GM18867 (cell line): ENCODE data around the gene IL12RB1.
A peak's percentile ranks its signal among the peaks of the same experiment; 100 is the strongest.

Experiments used
- ATAC-seq: cut with Tn5 transposase; IDR thresholded peaks from one replicate; pipeline ENCODE4 v1.9.1; 2021; ENCODE audit warnings: mild to moderate bottlenecking, moderate library complexity; ENCODE audit not compliant: unreplicated experiment

Gene IL12RB1

GRCh38 chr19:18086590-18087138, at the start of gene IL12RB1:
Gene IL12RB1, minus strand, starts transcription at chr19:18086934. Its CDS starts 111 bp downstream, at chr19:18086823.
- no peak for ATAC-seq

GRCh38 chr19:18135712-18136584, 49.2 kb upstream of the IL12RB1 start:
- no peak for ATAC-seq

GRCh38 chr19:18131841-18132596, 45.3 kb upstream of the IL12RB1 start:
- ATAC-seq = no peak

GRCh38 chr19:18130523-18131242, 43.9 kb upstream of the IL12RB1 start:
- no peak for ATAC-seq

DNA sequence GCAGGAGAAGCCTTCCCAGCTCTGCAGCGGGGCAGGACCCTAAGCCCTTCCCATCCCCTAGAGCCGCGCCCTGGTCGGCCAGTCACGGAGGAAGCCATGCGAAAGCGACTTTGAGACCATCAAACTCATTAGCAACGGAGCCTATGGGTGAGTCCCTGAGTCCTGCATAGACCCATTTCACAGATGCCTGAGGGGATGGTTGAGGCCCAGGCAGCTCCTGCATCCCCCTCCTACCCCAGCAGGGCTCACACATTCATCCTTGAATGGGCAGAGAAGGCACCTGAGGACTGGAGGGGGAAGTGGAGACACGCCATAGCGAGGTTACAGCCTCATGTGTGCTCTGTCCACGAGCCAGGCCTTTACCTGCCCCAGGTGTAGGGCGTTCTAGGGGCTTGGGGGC, 42.1 kb upstream of the IL12RB1 start:
- no peak for ATAC-seq

- no peak for ATAC-seq
Measured at GRCh38 chr19:18128044-18128443, 41.3 kb upstream of the IL12RB1 start.

DNA sequence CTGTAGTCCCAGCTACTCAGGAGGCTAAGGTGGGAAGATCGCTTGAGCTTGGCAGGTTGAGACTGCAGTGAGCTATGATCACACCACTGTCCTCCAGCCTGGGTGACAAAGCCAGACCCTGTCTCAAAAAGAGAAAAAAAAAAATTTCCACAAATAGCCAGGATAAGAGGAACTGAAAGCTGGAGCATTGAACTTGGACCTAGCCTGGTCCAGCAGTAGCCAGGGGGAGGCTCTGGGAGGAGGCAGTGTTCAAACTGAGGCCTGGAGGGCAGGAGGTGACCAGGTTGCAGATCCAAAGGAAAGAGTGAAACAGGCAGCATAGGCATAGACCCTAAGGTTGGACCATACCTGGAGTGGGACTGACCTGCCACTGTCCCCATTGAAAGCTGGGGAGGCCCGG, 39.4 kb upstream of the IL12RB1 start:
- ATAC-seq = no peak

GRCh38 chr19:18123819-18124218, 37.1 kb upstream of the IL12RB1 start:
- ATAC-seq = no peak

GRCh38 chr19:18122860-18123795, 36.4 kb upstream of the IL12RB1 start:
- ATAC-seq = no peak

DNA sequence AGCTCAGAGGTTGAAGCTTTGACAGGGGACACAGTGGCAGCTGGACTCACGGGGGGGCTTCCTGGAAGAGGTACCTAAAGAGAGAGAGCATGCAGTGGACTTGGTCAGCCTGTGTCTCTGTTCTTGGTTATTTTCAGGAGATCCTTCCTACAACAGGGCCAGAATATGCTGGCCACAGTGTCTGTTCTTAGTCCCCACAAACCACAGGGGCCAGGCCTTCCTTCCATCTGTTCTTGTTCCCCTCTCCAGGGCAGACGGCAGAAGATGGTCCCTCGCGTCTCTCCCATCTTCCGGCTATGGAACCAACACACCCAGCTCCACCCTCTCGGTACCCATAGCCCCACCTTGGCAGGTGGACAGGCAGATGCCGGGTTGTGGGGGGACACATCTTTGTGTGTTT, 35.7 kb upstream of the IL12RB1 start:
- no peak for ATAC-seq

DNA sequence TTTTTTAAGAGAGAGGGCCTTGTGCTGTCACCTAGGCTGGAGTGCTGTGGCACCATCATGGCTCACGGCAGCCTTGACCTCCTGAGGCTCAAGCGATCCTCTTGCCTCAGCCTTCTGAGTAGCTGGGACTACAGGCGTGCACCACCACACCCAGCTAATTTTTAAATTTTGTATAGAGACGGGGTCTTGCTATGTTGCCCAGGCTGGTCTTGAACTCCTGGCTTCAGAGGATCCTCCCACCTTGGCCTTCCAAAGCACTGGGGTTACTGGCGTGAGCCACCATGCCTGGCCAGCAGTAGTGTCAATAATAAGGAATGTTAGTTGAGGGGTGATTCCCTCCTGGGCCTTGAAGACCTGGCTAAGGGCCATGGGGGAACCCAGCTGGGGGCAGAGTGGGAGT, 34.4 kb upstream of the IL12RB1 start:
- no peak for ATAC-seq

DNA sequence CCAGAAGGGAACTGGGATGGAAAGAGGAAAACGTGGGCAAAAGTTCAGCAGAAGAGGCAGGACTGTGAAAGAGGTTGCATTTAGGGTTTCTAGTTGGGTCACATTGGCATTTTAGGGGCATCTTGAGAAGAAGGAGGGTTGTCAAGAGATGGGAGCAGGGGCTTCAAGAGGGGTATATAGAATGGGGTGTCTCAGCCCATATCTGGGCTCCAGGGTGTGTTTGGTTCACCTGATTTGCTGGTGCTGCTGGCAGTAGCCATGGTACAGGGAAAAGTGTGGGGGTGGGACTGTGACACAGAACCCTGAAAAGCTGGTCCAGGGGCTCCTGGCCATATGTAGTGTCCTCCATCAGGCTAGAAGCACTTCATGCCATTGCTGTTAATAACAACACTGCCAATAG, 33.4 kb upstream of the IL12RB1 start:
- no peak for ATAC-seq

GRCh38 chr19:18119717-18120105, 33.0 kb upstream of the IL12RB1 start:
- no peak for ATAC-seq

DNA sequence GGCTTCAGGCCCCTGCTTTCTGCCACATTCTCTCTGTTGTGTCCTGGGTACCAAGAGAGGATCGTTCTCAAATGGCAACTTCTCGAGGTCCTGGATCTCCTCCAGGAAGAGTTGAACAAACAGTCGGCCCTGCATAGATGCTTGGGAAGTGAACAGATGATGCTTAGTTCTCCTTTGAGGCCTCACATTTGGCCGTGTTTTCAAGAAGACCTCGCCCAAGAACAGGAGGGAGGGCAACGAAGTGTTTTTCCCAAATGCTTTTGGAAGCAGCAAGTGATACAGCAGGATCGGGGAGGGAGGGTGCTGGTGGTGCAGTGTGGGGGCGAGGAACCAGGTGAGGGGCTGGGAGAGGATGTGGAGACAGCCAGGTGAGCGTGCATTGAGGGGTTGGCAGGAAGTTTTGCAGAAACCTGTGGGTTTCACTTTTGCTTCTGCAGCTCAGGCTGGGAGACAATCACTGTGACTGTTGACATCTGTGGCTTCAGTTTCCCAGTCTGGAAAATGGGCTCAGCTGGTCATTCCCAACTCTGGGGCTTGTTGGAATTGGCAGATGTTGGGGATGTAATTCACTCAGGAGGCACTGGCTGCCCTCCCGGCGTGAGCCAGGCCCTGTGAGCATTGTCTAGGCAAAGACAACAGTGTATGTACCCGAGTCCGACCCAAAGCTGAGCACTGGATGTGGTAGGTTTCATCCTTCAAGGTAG, 32.4 kb upstream of the IL12RB1 start:
- no peak for ATAC-seq

DNA sequence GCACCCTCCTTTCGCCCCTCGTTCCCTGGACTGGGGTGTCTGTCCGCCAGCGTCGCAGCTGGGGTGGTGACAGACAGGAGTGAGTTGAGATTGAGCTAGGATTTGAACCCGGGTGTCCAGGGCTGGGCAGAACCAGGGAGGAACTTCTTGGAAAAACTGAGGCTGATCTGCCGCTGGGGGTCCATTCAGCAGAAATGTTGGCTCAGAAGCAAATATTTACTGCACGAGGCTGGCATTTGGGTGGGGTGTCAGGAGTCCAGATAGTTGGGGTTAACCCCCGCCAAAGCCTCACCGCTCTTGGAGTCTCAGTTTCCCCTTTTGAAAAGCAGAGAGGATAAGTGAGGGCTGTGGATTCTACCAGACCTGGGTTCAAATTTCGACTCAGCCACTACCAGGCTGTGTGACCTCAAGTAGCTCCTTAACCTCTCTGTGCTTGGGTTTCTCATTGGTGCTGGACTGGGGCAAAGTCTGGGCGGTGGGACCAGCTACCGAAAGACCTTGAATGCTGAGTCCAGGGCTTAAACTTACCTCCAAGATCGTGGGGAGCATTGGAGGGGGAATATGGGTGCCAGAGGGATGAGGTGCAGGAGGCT, 31.8 kb upstream of the IL12RB1 start:
- no peak for ATAC-seq

DNA sequence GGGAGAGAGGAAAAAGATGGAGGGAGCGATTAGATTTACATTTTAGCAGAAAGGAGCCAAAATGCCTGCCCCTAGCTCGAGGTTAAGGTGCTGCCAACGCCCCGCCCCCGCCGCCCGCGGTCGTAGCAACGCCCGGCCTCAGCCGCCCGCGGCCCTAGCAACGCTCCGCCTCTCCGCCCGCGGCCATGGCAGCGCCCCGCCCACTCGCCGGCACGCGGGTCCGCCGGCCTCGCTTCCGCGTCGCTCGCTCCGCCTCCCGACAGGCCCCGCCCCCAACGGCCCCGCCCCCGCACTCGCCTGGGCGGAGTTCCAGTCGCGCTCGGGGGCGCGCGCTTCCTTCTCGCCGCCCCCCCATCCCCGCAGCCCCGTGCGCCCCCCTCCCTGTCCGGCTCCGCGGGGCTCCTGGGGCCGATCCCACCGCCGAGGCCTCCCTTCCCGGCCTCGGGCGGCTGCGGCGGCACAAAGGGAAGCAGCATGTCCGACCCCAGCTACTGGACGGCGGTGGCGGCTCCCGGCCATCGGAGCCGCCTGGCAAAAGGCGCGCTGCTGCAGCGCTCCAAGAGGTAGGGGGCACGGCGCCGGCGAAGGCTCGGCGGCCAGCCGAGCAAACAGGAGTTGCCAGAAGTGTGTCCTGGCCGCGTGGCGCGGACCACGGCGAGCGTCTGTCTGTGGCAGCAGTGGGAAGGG, 31.1 kb upstream of the IL12RB1 start:
- peak; percentile 79 for ATAC-seq

GRCh38 chr19:18117364-18117691, 30.6 kb upstream of the IL12RB1 start:
- ATAC-seq = peak; percentile 3

DNA sequence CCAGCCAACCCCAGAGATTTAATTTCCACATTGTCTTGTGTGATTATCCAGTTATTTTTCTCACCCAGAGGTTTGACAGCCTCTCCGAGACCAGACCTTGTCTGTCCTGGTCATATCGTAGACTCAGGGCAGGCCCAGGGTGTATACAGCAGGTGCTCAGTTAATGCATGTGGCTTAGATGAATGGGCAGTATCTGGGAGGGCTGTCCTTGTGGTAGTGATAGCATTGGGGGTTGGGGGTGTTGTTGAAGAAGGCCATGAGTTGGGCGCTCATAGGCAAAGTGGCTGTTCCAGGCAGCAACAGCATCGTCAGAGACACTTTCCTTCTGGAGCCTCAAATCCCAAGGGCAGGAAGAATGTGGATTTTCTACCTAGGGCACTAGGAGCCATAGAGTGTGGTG, 27.7 kb upstream of the IL12RB1 start:
- ATAC-seq = no peak

DNA sequence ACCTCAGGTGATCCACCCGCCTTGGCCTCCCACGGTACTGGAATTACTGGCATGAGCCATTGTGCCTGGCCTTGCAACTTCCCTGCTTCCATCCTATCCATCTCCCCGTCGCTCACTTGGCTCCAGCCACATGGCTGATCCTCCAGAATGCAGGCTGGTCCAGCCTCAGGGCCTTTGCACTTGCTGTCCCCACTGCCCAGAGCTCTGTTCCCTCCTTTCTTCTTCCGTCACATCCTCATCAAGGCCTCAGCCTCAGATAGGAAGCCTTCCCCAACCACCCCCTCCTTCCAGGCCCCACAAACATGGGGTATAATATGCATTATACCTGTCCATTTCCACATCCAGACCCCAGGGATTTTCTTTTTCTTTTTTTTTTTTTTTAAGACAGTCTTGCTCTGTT, 27.1 kb upstream of the IL12RB1 start:
- no peak for ATAC-seq
